ENCODE results near the gene FASTKD3.

- TF ChIP-seq CTCF (conservative IDR thresholded peaks at IDR 0.05; ENCODE audit: low read depth, low read length): no peak
- TF ChIP-seq SMC3 (IDR thresholded peaks at IDR 0.05; ENCODE audit: low read depth, low read length): no peak
- TF ChIP-seq RAD21 (IDR thresholded peaks at IDR 0.05; ENCODE audit: low read length): no peak
- TF ChIP-seq POLR2A (IDR thresholded peaks at IDR 0.05; ENCODE audit: low read depth, low read length): no peak
- no peak for TF ChIP-seq MAZ (IDR thresholded peaks at IDR 0.05; ENCODE audit: borderline replicate concordance, low read depth, low read length)
- no peak for TF ChIP-seq CEBPB (IDR thresholded peaks at IDR 0.05; ENCODE audit: low read depth, low read length)
- TF ChIP-seq, protein P1, sequence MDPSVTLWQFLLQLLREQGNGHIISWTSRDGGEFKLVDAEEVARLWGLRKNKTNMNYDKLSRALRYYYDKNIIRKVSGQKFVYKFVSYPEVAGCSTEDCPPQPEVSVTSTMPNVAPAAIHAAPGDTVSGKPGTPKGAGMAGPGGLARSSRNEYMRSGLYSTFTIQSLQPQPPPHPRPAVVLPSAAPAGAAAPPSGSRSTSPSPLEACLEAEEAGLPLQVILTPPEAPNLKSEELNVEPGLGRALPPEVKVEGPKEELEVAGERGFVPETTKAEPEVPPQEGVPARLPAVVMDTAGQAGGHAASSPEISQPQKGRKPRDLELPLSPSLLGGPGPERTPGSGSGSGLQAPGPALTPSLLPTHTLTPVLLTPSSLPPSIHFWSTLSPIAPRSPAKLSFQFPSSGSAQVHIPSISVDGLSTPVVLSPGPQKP (IDR thresholded peaks at IDR 0.05; ENCODE audit: borderline replicate concordance, low read depth, low read length): no peak
- TF ChIP-seq CHD1 (IDR thresholded peaks at IDR 0.05; ENCODE audit: low read depth, low read length): no peak
- TF ChIP-seq RFX5 (IDR thresholded peaks at IDR 0.05; ENCODE audit: low read depth, low read length): no peak
- no peak for TF ChIP-seq NFE2L2 (IDR thresholded peaks at IDR 0.05; ENCODE audit: low read depth, low read length)
- TF ChIP-seq USF2 (IDR thresholded peaks at IDR 0.05; ENCODE audit: low read depth, low read length): no peak
- TF ChIP-seq RCOR1 (IDR thresholded peaks at IDR 0.05; ENCODE audit: insufficient replicate concordance, low read length): no peak
Observed at GRCh38 chr5:7877851-7878250, 9.0 kb upstream of the FASTKD3 start.

Data from IMR-90 (cell line).